T47D (cell line): ENCODE data around the gene FECH.
"Not testable (repeated sequence)": the region's sequence is repeated elsewhere in the genome, so short reads cannot be mapped to it uniquely, and the experiment has no call there.

Source experiments
- DNase-seq, 2 experiments: peaks; one replicate each; pipeline versions ENCODE4 v3.0.0 to v3.0.0-alpha.2; 2011 to 2012; ENCODE audit warnings: low read depth in 1 of 2, low spot score in 1 of 2
- JUND ChIP-seq: IDR thresholded peaks from 2 replicates; pipeline ENCODE4 v1.6.1; 2012; ENCODE audit warnings: low read depth
- in situ Hi-C: cut with HindIII; loops from 2 replicates; pipeline ENCODE4 v1.10.0; 2016; ENCODE audit warnings: low sequenced_read_pairs, low pct_unique_long_range_greater_than_20kb

Gene FECH

GRCh38 chr18:57595347-57595746 lies 8.8 kb upstream of the FECH start:
- in situ Hi-C loops, result no loop called here
- no peak for TF ChIP-seq JUND
- no peak for DNase-seq

- in situ Hi-C loops, DNase-seq: not testable (repeated sequence)
Measured at GRCh38 chr18:57592716-57593115, 6.2 kb upstream of the FECH start.

GRCh38 chr18:57589161-57589560 lies 2.7 kb upstream of the FECH start:
- in situ Hi-C loops, result no loop called here
- TF ChIP-seq JUND, result no peak
- no peak for DNase-seq

- in situ Hi-C loops, result no loop called here
- DNase-seq, result no peak
- no peak for TF ChIP-seq JUND
Measured at GRCh38 chr18:57587098-57587661, 678 bp upstream of the FECH start.

- no peak for TF ChIP-seq JUND
- DNase-seq, result no peak
- in situ Hi-C loops, result no loop called here
Measured at GRCh38 chr18:57585855-57586250, 649 bp downstream of the FECH start.

- TF ChIP-seq JUND, result no peak
- in situ Hi-C loops, result no loop called here
- DNase-seq, result no peak
Measured at GRCh38 chr18:57585421-57585820, 1.1 kb downstream of the FECH start.

- no peak for TF ChIP-seq JUND
- DNase-seq, result no peak
- in situ Hi-C loops, result no loop called here
Measured at GRCh38 chr18:57584444-57584843, 2.1 kb downstream of the FECH start.

GRCh38 chr18:57583297-57583835 lies 3.1 kb downstream of the FECH start:
- in situ Hi-C loops, result no loop called here
- no peak for TF ChIP-seq JUND

GRCh38 chr18:57581301-57581934 lies 5.1 kb downstream of the FECH start:
- TF ChIP-seq JUND, result no peak
- no peak for DNase-seq
- in situ Hi-C loops, result no loop called here

More at GRCh38 chr18:57583297-57583835, 3.1 kb downstream of the FECH start:
- DNase-seq, result no peak

- TF ChIP-seq JUND, result no peak
- DNase-seq, result no peak
- in situ Hi-C loops, result no loop called here
Measured at GRCh38 chr18:57579934-57580333, 6.6 kb downstream of the FECH start.

GRCh38 chr18:57576316-57576715 lies 10.2 kb downstream of the FECH start:
- no peak for DNase-seq
- in situ Hi-C loops, result no loop called here
- no peak for TF ChIP-seq JUND

- in situ Hi-C loops, result no loop called here
- TF ChIP-seq JUND, result no peak
- no peak for DNase-seq
Measured at GRCh38 chr18:57575542-57575941, 11.0 kb downstream of the FECH start.

GRCh38 chr18:57574866-57575265 lies 11.6 kb downstream of the FECH start:
- DNase-seq, result no peak
- in situ Hi-C loops, result no loop called here
- no peak for TF ChIP-seq JUND

GRCh38 chr18:57570162-57570561 lies 16.3 kb downstream of the FECH start:
- no peak for TF ChIP-seq JUND
- no peak for DNase-seq
- in situ Hi-C loops, result no loop called here
